GM19043 (cell line): Measurements from ENCODE around the gene TMEM207.
A peak's percentile ranks its signal among the peaks of the same experiment; 100 is the strongest.

ENCODE experiments used
- ATAC-seq: cut with Tn5 transposase; IDR thresholded peaks from one replicate; pipeline ENCODE4 v1.9.1; 2021; ENCODE audit warnings: low read depth; ENCODE audit not compliant: unreplicated experiment

Gene TMEM207

GRCh38 chr3:190444576-190445145, 5.0 kb downstream of the TMEM207 start:
- no peak for ATAC-seq

- no peak for ATAC-seq
Observed at GRCh38 chr3:190444006-190444405, 5.7 kb downstream of the TMEM207 start.

- ATAC-seq = no peak
Observed at GRCh38 chr3:190443257-190443656, 6.4 kb downstream of the TMEM207 start.

- no peak for ATAC-seq
Observed at GRCh38 chr3:190442240-190442639, 7.5 kb downstream of the TMEM207 start.

- no peak for ATAC-seq
Observed at GRCh38 chr3:190436331-190436730, 13.4 kb downstream of the TMEM207 start.

GRCh38 chr3:190435618-190436017, 14.1 kb downstream of the TMEM207 start:
- ATAC-seq = no peak

- no peak for ATAC-seq
Observed at GRCh38 chr3:190433626-190434025, 16.1 kb downstream of the TMEM207 start.

GRCh38 chr3:190432216-190432615, 17.5 kb downstream of the TMEM207 start:
- no peak for ATAC-seq

- no peak for ATAC-seq
Observed at GRCh38 chr3:190430906-190431305, 18.8 kb downstream of the TMEM207 start.

- ATAC-seq = no peak
Observed at GRCh38 chr3:190429681-190430080, 20.0 kb downstream of the TMEM207 start.

- no peak for ATAC-seq
Observed at GRCh38 chr3:190426806-190427507, 22.7 kb downstream of the TMEM207 start.

- ATAC-seq = no peak
Observed at GRCh38 chr3:190425833-190426232, 23.9 kb downstream of the TMEM207 start.

GRCh38 chr3:190424478-190425439, 24.9 kb downstream of the TMEM207 start:
- ATAC-seq = peak; percentile 73

- ATAC-seq = no peak
Observed at GRCh38 chr3:190424108-190424477, 25.6 kb downstream of the TMEM207 start.

- no peak for ATAC-seq
Observed at GRCh38 chr3:190414297-190414696, 35.4 kb downstream of the TMEM207 start.

GRCh38 chr3:190404715-190405114, 45.0 kb downstream of the TMEM207 start:
- no peak for ATAC-seq

GRCh38 chr3:190401963-190402362, 47.7 kb downstream of the TMEM207 start:
- ATAC-seq = no peak

GRCh38 chr3:190399677-190400076, 50.0 kb downstream of the TMEM207 start:
- ATAC-seq = no peak

GRCh38 chr3:190397889-190398288, 51.8 kb downstream of the TMEM207 start:
- ATAC-seq = no peak

GRCh38 chr3:190396001-190396400, 53.7 kb downstream of the TMEM207 start:
- no peak for ATAC-seq

GRCh38 chr3:190388703-190389102, 61.0 kb downstream of the TMEM207 start:
- no peak for ATAC-seq
